ENCODE results near the gene MBP.

Gene MBP

DNA sequence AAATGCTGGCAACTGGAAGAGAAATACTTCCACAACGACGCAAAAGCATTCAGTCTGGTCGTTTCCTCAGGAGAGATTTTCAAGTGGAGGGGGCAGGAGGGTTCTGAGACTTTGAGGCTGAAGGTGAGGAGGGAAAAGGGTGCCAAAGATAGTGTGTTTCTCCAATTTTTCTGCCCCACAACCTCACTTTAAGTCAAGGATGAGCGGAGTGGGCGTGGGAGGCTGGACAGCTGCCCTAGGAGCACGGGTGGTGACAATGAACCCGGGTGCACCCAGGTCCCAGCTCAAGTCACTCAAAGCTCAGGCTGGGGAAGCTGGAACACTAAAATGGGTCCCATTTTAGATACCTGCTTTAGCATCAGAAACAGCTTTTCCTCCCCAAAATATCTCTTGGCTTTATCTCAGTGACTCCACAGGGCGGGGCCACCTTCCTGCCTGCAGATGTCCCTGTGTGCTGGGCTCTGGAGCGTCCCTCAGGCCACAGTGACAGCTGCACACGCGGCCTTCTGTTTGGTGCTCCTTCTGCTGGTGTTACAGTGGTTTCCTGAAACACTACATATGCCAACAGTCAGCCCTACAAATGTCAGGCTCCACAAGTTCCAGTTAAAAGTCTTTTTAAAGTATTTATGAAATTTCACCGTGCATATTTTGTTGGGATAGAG, 1.4 kb upstream of the MBP start:
- no peak for DNase-seq (ENCODE audit: low read depth, low spot score)

DNA sequence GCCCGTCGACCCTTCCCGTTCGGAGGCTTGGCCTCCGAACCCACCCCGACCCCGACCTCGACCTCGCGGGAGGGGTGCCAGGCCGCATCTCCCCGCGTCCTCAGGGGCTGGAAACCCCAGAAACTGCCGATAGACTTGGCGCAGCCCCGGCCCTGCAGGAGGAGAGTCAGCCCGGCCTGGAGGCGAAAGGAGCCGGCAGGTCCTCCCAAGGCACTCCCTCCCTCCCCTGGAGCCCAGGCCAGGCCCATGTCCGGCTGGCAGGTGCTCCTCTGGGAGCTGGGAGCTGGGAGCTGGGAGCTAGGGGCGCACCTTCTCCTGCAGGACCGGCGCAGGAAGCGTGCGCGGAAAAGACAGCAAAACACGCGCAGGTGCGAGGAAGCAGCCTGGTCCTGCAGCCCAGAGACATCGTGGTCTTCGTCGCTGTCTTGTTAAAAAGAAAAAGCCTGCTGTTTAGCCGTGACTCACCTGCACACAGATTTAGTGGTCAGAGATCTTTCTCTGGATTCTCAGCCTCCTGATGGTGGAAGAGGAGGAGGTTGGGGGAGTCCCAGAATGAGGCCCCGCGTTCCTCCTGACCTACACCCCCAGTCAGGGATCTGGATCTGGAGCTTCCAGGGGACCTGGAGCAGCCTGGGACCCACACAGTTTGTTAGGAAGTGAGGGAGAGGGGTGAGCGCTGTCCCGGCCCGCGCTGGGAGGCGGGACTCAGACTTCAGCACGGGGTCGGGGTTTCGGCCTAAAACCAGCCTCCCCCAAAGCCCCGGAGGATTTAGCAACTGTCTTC, 660 bp upstream of the MBP start:
- no peak for DNase-seq (ENCODE audit: low read depth, low spot score)

DNA sequence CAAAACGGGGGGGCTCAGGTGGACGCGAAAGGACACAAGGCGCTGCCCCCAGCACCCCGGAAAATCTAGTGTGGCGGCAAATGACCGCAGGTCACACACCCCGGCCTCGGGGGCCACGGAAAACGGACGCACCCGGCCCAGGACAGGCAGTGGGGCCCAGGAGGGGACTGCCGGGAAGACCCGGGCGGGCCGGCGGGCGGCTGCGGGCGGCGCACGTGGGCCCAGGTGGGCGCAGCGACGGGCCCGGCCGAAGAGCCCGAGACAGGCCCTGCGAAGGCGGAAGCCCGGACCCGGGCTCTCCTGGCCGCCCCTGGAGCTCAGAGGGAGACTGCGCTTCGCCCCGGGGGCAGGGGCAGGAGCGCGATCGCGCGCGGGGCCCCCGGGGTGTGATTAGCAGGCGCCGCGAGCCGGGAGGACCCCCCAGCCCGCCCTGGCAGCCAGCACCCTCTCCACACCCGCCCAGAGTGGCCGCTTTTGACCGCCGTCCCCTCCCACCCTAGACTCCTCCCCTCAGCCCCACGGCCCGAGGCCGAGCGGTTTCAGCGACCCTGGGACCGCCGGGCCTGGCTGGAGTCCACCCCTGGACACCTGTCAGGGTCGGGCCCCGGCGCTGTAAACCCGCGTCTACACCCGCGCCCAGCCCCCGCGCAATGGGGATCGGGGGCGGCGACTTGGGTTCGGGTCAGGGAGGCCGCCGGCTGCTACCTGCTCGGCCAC, 773 bp downstream of the MBP start:
- DNase-seq (ENCODE audit: low read depth, low spot score), result no peak

DNA sequence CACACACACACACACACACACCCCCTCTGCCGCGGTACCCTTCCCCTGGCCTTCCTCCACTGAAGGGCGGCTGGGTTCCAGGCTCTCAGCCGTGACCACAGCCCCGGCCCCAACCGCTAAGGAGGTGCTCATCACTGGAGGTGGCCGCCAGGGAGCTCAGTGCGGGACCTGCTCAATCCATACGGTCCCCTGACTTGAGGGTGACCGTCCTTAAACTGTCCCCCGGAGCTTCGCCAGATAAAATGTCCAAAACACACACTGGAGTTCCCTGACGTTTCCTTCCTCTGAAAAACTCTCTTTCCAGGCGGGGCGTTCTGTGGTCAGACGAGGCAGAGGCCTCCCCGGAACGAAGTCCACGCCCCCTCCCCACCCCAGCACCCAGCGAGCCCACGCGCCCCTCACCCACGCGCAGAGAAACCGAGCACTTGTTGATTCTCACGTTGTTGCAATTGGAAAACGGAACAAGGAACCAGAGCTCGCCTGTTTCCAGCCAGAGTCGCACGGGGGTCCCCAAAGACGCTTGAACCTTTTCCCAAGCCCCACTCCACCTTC, 1.4 kb downstream of the MBP start:
- DNase-seq (ENCODE audit: low read depth, low spot score), result no peak

DNA sequence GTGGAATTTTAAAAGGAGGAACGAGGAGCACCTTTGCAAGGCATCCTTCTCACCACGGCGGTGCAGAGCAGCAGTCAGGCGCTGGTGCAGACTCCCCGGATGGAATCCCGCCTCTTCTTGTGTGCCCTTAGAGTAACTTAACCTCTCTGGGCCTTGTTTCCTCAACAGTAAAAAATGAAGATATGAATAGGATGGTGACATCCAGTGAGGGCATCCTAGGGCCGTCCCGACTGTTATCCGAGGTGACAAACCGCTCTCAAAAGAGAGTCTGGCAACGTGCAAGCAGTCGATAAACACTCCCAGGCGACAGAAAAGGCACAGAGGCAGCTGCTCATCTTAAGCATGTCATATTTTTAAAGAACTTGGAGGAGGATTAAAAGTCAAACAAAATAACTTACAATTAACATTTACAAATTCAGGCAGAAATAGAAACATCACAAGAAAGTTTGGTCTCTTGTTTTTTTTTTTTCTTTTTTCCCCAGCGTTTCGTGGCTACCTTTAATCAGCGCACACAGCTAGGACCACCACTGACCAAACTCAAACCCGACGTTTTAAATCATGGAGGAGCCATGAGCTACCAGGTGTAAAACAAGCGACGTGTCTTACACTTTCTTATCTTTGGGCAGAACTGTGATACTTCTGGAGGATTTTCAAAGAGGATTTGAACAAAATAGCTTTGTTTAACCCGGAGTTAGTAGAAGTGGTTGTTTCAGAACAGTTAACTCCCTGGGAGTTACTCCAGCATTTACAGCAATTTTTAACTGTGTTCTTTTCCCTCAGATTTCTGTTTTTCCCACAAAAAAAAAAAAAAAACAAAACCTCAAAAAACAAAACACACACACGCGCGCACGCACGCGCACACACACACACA, 2.1 kb downstream of the MBP start:
- DNase-seq (ENCODE audit: low read depth, low spot score), result no peak

DNA sequence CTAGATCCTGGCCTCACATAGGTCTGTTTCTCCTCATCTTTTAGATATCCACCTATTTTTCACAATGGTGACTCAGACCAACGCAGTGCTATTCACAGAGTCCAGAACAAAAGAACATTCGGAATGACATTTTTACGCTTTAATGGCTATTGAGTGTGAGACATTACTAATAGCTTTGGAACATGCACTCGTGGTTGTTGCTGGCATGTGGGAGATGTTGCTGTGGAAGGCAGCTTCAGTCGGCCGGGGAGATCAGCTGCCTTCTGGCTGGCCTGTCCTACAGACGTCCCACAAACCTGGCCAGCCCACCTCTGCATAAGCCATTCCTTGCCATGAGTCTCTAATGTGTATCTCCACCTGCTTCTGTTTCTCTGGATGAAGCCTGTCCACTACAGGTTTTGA, 3.4 kb downstream of the MBP start:
- no peak for DNase-seq (ENCODE audit: low read depth, low spot score)

DNA sequence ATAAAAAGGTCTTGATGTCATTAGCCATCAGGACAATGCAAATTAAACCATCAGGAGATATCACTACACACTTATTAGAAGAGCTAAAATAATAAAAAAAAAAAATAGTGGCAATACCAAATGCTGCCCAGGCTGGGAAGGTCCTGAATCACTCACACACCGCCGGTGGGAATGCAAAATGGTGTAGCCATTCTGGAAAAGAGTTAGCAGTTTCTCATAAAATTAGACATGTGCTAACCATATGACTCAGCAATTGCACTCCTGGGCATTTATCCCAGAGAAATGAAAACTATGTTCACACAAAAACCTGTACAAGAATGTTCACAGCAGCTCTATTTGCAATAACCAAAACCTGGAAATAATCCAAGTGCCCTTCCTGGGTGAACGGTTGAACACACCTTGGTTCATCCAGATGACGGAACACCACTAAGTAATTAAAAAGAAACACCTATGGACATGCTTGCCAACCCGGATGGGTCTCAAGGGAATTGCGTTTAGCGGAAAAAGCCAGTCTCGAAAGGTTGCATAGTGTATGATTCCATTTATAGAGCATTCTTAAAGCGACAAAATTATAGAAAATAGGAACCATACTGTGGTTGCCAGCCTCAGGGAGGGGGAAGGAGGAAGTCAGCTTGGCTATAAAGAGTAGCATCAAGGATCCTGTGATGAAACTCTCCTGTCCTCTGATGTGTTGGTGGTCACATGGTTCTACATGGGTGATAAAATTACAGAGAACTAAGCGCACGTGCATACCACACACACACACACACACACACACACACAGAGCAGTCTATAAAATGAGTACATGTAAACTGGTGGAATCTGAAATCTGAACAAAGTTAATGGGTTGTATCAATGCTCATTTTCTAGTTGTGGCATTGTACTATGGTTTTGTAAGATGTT, 4.6 kb downstream of the MBP start:
- DNase-seq (ENCODE audit: low read depth, low spot score), result no peak

DNA sequence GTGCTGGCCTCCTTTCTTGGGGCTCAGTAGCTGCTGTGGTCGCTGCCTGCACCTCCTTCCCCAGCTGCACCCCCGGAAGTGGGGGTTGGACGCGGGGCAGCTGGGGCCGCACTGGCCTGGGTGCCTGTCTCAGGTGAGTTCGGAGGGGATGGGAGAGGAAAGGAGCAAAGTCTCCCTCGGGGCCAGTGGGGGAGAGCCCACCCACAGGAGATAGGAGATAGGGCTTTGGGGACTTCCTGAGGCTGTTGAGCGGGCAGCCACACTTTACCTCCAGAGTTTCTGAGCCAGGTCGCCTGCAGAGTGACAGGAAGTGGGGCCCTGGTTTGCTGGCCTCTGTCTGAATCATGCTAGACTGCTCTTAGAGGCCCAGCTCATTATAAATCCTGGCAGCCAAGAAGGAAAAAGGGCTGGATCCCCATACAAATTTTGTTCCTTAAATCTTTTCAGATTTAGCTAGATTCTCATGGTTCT, 8.1 kb downstream of the MBP start:
- no peak for DNase-seq (ENCODE audit: low read depth, low spot score)

DNA sequence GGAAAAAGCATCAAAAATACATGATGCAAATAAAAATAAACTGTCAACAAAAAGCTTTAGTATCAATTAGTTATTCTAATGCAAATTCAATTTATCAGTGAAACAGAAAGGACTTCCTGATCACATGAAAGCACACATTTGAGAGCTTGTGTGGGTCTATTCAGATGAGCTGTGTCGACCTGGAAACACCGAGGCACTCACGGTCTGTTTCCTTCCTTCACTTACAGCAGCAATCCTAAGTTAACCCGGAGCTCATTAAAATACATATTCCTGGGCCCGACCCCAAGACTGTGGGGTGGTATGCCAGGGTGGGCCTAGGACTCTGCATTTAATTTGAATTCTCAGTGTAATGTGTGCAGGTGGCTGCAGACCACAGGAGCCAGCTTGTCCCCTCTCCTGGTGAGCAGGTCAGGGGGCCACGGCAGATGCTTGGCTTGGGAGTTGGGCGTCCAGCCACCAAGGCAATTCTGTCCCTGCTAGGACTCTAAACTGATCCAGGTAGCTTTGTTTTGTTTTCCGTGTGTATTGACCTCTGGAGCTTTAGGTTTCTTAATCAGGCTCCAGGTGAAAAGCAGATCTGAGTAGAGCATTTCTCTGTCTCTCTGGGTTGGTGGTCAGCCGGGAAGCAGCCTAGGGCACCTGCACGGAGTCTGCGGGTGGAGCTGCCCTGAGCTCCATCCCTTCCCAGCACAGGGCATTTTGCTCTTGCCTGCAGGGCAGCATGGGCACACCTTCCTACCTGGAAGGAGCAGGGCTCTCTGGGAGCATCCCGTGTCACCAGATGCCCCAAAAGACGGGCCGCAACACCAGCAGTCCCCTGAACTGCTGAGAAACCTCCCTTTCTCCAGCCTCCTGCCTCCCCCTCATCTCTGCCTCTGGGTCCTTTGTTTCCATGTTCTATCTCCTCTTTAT, 9.0 kb downstream of the MBP start:
- DNase-seq (ENCODE audit: low read depth, low spot score), result no peak

DNA sequence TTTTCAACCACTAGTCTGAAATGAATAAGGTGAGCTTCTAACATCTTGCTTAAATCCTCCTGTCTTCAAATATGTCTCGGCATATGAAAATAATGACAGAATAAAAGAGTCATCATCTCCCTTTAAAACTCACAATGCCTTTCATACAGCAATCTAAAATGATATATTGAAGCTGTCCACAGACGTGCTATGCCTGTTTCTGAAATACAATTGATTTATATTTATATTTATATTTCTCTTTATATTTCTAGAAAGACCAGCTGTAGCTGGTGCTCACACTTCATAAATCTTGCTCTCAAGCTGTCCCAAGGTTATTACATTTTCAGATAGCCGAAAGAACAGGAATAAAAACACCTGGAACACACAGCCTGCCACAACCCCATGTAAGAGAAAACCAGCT, 11.1 kb downstream of the MBP start:
- no peak for DNase-seq (ENCODE audit: low read depth, low spot score)

DNA sequence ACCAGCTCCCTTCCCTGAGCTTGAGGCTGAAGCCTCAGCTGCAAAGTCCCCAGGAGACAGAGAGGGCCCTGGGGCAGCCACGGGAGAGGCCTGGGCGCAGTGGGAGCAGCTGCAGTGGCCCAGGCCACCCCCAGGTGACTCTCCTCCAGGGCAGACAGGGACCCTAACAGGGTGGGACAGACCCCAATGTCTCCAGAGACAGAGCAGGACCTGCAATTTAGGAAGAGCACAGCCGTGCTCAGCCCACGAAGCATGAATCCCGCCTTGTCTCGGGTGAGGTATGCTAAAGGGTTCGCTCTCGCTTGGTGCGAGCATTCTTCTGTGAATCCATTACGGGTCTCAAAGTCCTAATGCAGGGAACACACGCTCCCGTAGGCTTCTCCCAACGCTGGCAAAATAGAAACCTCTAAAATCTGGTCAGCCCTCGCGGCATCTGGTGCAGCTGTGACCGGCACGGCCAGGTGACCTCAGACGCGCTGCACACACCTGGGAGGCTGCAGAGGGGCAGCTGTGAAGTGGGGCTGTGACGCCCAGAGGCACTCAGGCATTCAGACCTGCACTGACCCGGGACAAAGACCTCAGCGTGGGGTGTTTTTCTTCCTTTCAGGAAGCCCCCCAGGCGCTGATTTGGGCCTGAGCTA, 12.6 kb downstream of the MBP start:
- DNase-seq (ENCODE audit: low read depth, low spot score), result no peak

DNA sequence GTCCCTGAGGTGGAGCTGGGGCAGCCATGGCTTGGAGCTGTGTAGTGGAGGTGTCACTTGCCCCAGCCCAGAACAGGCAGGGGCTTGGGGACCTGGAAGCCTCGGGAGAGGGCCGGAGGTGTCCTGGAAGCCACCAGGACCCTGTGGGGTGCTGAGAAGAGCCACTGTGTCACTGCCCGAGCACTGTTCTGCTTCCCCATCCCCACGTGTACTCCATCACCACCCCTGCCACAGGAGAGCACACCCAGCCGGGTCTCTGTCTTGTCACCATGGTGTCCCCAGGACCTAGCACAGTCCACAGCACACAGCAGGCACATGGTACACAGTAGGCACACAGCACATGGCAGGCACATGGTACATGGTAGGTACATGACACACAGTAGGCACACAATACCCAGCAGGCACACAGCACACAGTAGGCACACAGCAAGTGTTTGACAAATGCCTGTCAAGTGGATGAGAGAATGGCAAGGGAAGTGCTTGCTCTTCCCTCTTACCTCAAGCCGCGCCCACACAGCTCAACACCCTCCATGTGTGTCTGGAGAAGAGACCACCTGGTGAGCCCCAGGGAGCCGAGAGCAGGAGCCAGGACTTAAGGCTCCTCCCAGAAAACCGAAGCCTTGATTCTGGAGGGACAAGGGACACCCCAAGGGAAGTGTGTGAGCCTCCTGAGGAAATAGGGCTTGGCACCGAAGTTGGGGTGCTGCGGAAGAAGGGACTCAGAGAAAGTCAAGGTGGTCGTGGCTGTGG, 13.3 kb downstream of the MBP start:
- DNase-seq (ENCODE audit: low read depth, low spot score), result no peak

DNA sequence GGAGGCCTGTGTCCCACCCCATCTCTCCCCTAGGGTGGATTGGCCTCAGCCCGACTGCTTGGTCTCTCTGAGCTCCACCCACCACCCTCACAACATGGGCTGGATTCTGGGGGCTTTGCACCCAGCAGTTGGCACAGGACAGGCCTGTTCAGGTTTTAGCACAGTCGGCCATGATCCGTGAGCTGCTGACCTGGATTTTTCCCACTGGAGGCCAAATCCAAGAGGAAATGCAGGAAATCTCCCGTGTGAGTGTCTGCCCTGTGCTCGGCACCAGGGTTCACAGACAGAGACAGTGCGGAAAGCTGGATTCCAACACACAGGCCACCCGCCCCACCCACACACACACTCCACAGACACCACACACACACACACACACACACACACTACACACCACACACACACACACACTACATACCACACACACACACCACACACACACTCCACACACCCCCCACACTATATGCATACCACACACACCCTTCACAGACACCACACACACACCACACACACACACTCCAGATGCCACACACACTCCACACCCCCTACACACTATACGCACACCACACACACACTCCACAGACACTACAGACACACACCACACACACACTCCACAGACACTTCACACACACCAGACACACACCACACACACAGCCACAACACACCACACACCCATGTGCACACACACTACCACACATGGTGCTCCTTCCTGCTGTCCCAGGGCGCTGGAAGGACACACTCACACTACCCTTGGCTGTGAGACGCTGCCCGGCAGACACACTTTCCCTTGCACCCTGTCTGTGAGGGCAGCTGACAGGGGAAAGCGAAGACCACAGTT, 14.1 kb downstream of the MBP start:
- DNase-seq (ENCODE audit: low read depth, low spot score), result no peak

DNA sequence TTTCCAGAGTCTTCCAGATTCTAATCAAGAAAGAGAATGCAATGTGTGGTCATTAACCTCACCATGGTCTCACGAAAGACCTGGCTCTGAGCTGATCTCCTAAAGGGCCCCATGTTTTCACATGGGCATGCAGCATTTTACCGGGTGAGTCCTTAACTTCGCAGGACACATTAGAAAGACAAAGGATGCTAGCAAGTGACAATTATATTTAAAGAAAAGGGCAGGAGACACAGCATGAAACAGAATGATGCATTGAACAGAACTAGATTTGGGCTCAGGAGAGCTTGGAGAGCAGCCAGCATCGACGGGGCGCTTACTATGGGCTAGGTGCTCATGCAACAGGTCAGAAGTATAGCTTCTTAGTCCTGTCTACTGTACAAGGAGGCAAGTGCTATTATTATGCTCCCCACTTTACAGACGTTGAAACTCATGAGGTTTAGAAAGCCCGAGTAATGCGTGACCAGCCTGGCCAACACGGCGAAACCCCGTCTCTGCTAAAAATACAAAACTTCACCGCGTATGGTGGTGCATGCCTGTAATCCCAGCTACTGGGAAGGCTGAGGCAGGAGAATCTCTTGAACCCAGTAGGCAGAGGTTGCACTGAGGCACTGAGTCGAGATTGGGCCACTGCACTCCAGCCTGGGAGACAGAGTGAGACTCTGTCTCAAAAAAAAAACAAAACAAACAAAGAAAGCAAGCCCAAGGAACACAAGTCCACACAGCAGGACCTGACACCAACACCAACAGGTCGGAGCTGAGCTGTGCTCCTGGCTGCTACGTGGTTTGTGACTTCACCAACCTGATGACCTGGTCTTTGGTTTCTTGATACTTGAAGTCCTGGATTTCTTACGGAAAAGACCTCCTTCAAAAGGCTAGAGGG, 16.1 kb downstream of the MBP start:
- no peak for DNase-seq (ENCODE audit: low read depth, low spot score)

DNA sequence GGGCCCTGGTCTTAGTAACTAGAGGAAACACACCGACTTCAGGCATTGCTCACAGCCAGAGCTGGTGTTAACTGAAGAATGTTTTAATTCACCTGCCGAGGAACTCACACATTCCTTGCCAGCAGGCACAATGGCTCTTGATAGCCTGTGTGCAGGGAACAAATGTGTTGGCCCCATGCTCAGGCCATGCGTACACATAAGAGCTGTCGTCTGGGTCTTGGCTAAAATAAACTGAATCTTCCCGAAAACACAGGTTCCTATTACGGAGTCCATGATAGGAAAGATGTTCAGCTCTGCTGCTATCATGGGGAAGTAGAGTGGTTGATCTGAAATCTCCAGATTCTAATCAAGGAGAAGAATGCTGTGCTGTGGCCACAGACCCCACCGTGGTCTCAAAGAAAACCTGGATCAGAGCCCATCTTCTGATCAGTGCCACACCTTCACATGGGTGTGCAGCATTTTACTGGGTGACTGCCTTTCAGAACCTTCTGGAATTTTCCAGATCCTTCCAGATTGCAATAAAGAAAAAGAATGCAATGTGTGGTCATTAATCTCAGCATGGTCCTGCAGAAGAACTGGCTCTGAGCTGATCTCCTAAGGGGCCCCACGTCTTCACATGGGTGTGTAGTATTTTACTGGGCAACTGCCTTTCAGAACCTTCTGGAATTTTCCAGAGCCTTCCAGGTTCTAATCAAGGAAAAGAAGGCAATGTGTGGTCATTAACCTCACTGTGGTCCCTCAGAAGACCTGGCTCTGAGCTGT, 17.2 kb downstream of the MBP start:
- no peak for DNase-seq (ENCODE audit: low read depth, low spot score)

Data from activated CD4-positive, CD25-positive, alpha-beta regulatory T cell treated with anti-CD3 and anti-CD28 coated beads, Interleukin-2, amount 50 U/mL, for 16 hours (primary cell).